ENCODE results near the gene HACE1.
"Not testable (repeated sequence)": the region's sequence is repeated elsewhere in the genome, so short reads cannot be mapped to it uniquely, and the experiment has no call there.

Gene HACE1

GRCh38 chr6:104796031-104796785, 63.5 kb downstream of the HACE1 start:
- CTCF ChIA-PET = no interaction called here
- no peak overlapping the region for H3K27ac Mint-ChIP-seq

GRCh38 chr6:104795363-104795762, 64.4 kb downstream of the HACE1 start:
- no peaks in the 10 kb centered on the region for H3K9me3 Mint-ChIP-seq
- H3K27me3 Mint-ChIP-seq = no peaks in the 10 kb centered on the region
- H3K4me3 Mint-ChIP-seq = no peak overlapping the region
- peaks cover 6% of the 10 kb centered on the region for H3K4me1 Mint-ChIP-seq
- no peak overlapping the region for H3K27ac Mint-ChIP-seq
- no peak for DNase-seq
- CTCF ChIA-PET = no interaction called here
- H3K36me3 Mint-ChIP-seq = peaks cover 13% of the 10 kb centered on the region

More at GRCh38 chr6:104796031-104796785, 63.5 kb downstream of the HACE1 start:
- no peak for DNase-seq
- no peaks in the 10 kb centered on the region for H3K27me3 Mint-ChIP-seq
- no peak overlapping the region for H3K4me3 Mint-ChIP-seq
- H3K36me3 Mint-ChIP-seq = peaks cover 17% of the 10 kb centered on the region
- peaks cover 3% of the 10 kb centered on the region for H3K9me3 Mint-ChIP-seq
- H3K4me1 Mint-ChIP-seq = peaks cover 2% of the 10 kb centered on the region

- H3K4me3 Mint-ChIP-seq = peak overlapping the region; percentile 53
- no peak for DNase-seq
Observed at GRCh38 chr6:104789770-104790190, 69.9 kb downstream of the HACE1 start.

DNA sequence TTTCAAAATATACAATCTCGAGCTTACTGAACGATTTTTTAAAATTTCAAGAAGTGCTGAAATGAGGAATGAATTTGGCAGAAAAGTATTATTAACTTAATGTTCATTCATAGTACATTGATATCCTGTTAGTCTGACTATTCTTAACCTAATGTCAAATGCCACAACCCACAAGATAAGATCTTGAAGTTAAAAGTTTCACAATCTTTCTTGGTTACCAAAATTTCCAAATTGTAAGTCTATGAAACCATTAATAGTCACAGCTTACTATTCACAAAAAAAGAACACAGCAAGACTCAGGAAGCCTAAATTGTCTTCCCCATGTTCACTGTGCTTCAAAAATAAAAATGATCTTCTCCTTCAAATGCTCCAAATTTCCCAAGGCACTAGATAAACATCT, 71.3 kb downstream of the HACE1 start:
- Mint-ChIP-seq H3K4me1 (peaks cover 41% of the 10 kb centered on the region), H3K9me3 (no peaks in the 10 kb centered on the region), H3K36me3 (peaks cover 24% of the 10 kb centered on the region), H3K27me3 (no peaks in the 10 kb centered on the region), H3K27ac (peak overlapping the region; percentile 30), H3K4me3 (peak overlapping the region; percentile 0)
- DNase-seq = no peak
- CTCF ChIA-PET = interaction anchor here (0.6 to 2.7 kb wide), 3 partner anchors 54 to 290 kb away, joined by 3 to 36 read pairs (median 3); no protein-coding TSS in a partner anchor

More at GRCh38 chr6:104789770-104790190, 69.9 kb downstream of the HACE1 start:
- Mint-ChIP-seq H3K4me1 (peaks cover 40% of the 10 kb centered on the region), H3K27ac (peak overlapping the region; percentile 90), H3K36me3 (peaks cover 20% of the 10 kb centered on the region), H3K27me3 (no peaks in the 10 kb centered on the region), H3K9me3 (no peaks in the 10 kb centered on the region)
- CTCF ChIA-PET = interaction anchor here (0.6 to 2.7 kb wide), 12 partner anchors 10 to 298 kb away, joined by 3 to 36 read pairs (median 4); partner anchors contain the start of gene HACE1

DNA sequence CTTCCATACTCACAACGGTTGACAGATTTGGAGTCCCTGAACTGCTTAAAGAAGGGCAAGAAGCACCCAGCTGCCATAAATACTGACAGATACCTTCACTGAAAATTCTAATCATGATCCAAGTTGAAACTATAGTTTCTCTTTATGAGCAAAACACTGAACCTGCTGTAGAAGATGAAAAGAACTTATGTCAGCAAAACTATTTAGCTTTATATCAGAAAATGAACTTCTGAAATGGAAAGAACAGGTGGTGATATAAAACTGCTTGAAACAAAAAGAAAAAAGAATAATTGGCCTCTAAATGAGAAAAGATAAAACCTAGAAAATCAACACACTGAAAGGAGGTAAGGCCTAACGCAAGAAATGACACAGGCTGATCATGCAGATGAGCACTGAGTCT, 72.4 kb downstream of the HACE1 start:
- CTCF ChIA-PET = no interaction called here

GRCh38 chr6:104784884-104785283, 74.8 kb downstream of the HACE1 start:
- Mint-ChIP-seq H3K27ac (no peak overlapping the region), H3K4me1 (peaks cover 32% of the 10 kb centered on the region), H3K4me3 (no peak overlapping the region), H3K27me3 (no peaks in the 10 kb centered on the region), H3K36me3 (peaks cover 35% of the 10 kb centered on the region), H3K9me3 (no peaks in the 10 kb centered on the region)
- DNase-seq = no peak
- CTCF ChIA-PET = interaction anchor here (0.7 kb wide), 1 partner anchor 293 kb away, joined by 3 read pairs; no protein-coding TSS in a partner anchor

More for the DNA sequence above, 72.4 kb downstream of the HACE1 start:
- no peaks in the 10 kb centered on the region for H3K27me3 Mint-ChIP-seq
- no peak for DNase-seq
- peaks cover 29% of the 10 kb centered on the region for H3K36me3 Mint-ChIP-seq
- peak overlapping the region; percentile 17 for H3K27ac Mint-ChIP-seq
- peaks cover 41% of the 10 kb centered on the region for H3K4me1 Mint-ChIP-seq
- H3K4me3 Mint-ChIP-seq = no peak overlapping the region
- no peaks in the 10 kb centered on the region for H3K9me3 Mint-ChIP-seq

DNA sequence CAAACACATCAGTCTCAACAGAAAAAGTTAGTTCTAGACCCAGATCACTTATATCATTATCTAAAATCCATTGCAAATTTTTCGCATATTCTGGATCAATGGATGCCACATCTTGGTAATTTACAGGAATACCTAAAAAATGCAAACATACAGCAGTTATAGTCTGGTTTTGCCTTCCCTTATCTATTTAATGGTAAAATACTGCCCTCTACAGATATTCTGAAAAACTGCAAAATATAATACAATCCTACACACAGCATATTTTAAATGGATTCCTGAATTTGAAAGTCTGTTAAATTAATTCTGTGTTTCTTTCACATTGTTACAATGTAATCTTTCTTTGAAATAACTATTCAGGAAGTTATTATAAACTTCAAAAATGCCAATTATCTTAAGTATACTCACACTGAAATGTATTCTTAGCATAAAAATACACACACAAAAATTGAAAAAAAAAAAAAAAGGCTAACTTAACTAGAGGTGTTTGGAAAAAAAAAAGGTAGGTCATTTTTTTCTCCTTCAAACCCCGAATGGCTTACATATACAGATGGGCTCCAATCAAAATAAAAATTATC, 88.4 kb downstream of the HACE1 start:
- CTCF ChIA-PET = interaction anchor here (0.7 to 3.1 kb wide), 3 partner anchors 76 to 243 kb away, joined by 3 to 33 read pairs (median 4); no protein-coding TSS in a partner anchor
- Mint-ChIP-seq H3K27me3 (no peaks in the 10 kb centered on the region), H3K4me1 (peaks cover 8% of the 10 kb centered on the region), H3K4me3 (no peak overlapping the region), H3K27ac (no peak overlapping the region), H3K9me3 (no peaks in the 10 kb centered on the region), H3K36me3 (peaks cover 9% of the 10 kb centered on the region)
- DNase-seq = no peak

DNA sequence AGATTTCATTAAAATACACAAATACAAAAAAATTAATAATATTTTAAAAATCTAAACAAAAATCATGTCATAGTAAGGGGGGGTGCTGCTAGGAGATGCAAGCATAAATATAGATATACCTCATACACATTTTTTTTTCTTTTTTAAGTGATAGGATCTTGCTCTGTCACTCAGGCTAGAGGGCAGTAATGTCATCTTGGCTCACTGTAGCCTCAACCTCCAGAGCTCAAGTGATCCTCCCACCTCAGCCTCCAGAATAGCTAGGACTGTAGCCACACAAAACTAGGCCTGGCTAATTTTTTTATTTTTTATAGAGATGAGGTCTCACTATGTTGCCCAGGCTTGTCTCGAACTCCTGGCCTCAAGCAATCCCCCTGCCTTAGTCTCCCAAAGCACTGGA, 90.8 kb downstream of the HACE1 start:
- no peak for DNase-seq
- Mint-ChIP-seq H3K4me3 (no peak overlapping the region), H3K36me3 (peaks cover 14% of the 10 kb centered on the region), H3K27me3 (no peaks in the 10 kb centered on the region), H3K4me1 (peaks cover 8% of the 10 kb centered on the region), H3K27ac (no peak overlapping the region), H3K9me3 (no peaks in the 10 kb centered on the region)
- CTCF ChIA-PET = interaction anchor here (1.2 to 3.1 kb wide), 2 partner anchors 85 to 88 kb away, joined by 3 to 33 read pairs; no protein-coding TSS in a partner anchor

DNA sequence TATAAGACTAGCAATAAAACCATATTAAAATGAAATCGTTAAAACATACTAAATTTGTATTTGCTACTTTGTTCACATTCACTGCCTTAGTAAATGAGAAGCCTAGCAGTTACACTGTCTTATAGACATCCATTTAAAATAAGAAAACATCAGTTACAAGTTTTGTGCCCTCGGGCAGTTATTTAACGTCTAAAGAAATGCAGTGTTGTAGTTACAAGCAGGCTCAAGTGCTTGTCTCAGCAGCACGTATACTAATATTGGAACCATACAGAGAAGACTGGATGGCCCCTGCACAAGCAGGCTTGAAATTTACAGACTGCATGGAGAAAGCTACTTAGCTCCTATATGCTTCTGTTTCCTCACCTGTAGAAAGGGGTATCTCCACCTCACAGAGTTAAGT, 93.1 kb downstream of the HACE1 start:
- Mint-ChIP-seq H3K9me3 (peaks cover 3% of the 10 kb centered on the region), H3K27me3 (no peaks in the 10 kb centered on the region), H3K36me3 (peaks cover 17% of the 10 kb centered on the region), H3K4me3 (no peak overlapping the region), H3K27ac (no peak overlapping the region), H3K4me1 (peaks cover 8% of the 10 kb centered on the region)
- CTCF ChIA-PET = interaction anchor here (1.2 kb wide), 1 partner anchor 85 kb away, joined by 4 read pairs; no protein-coding TSS in a partner anchor
- no peak for DNase-seq

GRCh38 chr6:104754788-104755409, 104.8 kb downstream of the HACE1 start:
- no peak for DNase-seq
- no peaks in the 10 kb centered on the region for H3K27me3 Mint-ChIP-seq
- H3K4me1 Mint-ChIP-seq = no peaks in the 10 kb centered on the region
- H3K9me3 Mint-ChIP-seq = peaks cover 24% of the 10 kb centered on the region
- CTCF ChIA-PET = interaction anchor here (0.7 kb wide), 1 partner anchor 18 kb away, joined by 3 read pairs; no protein-coding TSS in a partner anchor
- peaks cover 50% of the 10 kb centered on the region for H3K36me3 Mint-ChIP-seq
- no peak overlapping the region for H3K4me3 Mint-ChIP-seq
- no peak overlapping the region for H3K27ac Mint-ChIP-seq

- Mint-ChIP-seq H3K4me3 (no peak overlapping the region), H3K4me1 (no peaks in the 10 kb centered on the region), H3K9me3 (peaks cover 24% of the 10 kb centered on the region), H3K36me3 (peaks cover 41% of the 10 kb centered on the region), H3K27ac (no peak overlapping the region), H3K27me3 (no peaks in the 10 kb centered on the region)
- CTCF ChIA-PET = no interaction called here
- DNase-seq = no peak
Observed at GRCh38 chr6:104753251-104753650, 106.5 kb downstream of the HACE1 start.

DNA sequence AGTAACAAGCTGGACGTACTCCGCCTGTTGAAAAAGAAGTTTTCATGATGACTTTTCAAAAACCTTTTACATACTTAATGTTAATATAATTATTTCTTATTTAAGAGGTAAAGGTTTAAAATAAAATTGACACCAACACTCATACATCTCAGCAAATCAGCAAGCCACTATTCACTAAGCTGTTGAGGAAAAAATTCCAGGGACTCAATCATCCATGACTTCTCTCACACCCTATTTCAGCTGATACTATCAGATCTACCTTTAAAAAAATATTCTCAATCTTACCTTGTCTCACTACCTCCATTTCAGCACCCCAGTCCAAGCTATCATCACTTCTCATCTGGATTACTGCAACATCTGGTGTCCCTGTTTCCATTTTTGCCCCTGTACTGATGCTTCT, 109.3 kb downstream of the HACE1 start:
- peaks cover 20% of the 10 kb centered on the region for H3K36me3 Mint-ChIP-seq
- H3K4me3 Mint-ChIP-seq = no peak overlapping the region
- CTCF ChIA-PET = no interaction called here
- DNase-seq = no peak
- no peaks in the 10 kb centered on the region for H3K4me1 Mint-ChIP-seq
- H3K27me3 Mint-ChIP-seq = no peaks in the 10 kb centered on the region
- peaks cover 15% of the 10 kb centered on the region for H3K9me3 Mint-ChIP-seq
- H3K27ac Mint-ChIP-seq = no peak overlapping the region

- H3K27me3 Mint-ChIP-seq, H3K27ac Mint-ChIP-seq, H3K9me3 Mint-ChIP-seq, H3K36me3 Mint-ChIP-seq, DNase-seq, H3K4me1 Mint-ChIP-seq, CTCF ChIA-PET, H3K4me3 Mint-ChIP-seq: not testable (repeated sequence)
Observed at GRCh38 chr6:104739124-104739523, 120.6 kb downstream of the HACE1 start.

GRCh38 chr6:104737567-104737966, 122.2 kb downstream of the HACE1 start:
- CTCF ChIA-PET, H3K27me3 Mint-ChIP-seq, H3K4me3 Mint-ChIP-seq: not testable (repeated sequence)

More at GRCh38 chr6:104737567-104737966, 122.2 kb downstream of the HACE1 start:
- not testable (repeated sequence) for H3K4me1 Mint-ChIP-seq, DNase-seq, H3K27ac Mint-ChIP-seq, H3K9me3 Mint-ChIP-seq, H3K36me3 Mint-ChIP-seq
